Panc1 (cell line): ENCODE measurements around the gene GPR152. TPM values are rescaled to one million over a fixed set of nuclear protein-coding genes. Genes with fewer than 3 reads are reported as not detected.

Experiments
- ATAC-seq: fragments of 200-7000 bp; cut with Tn5 transposase; 2 replicates; pipeline ENCODE4 v1.9.1; 2020; ENCODE audit warnings: mild to moderate bottlenecking, moderate library complexity
- BruUV-seq: library from RNA; stranded (reverse); fragments of 400-500 nt; replicated peaks from 2 replicates; lab custom pipeline; 2021; lab: Mats Ljungman, UMichigan
- CTCF ChIA-PET: fragments of 300-600 bp; sonication (Branson Sonifier 250); formaldehyde crosslinking; loops from one replicate; lab custom pipeline; 2022; ENCODE audit warnings: antibody characterized with exemption; lab: Charles Lee
- POLR2A ChIA-PET: fragments of 300-600 bp; sonication (Branson Sonifier 250); formaldehyde crosslinking; loops from one replicate; lab custom pipeline; 2022; ENCODE audit warnings: antibody characterized with exemption; lab: Charles Lee
- DNase-seq: peaks from one replicate; pipeline ENCODE4 v3.0.0-alpha.2; 2010; ENCODE audit warnings: low read depth, low spot score
- H3K27ac ChIP-seq: 2 replicates; pipeline ENCODE4 v1.5.1; 2011; ENCODE audit warnings: mild to moderate bottlenecking, low read length, inconsistent platforms
- H3K27me3 ChIP-seq: fragments of 200-500 bp; sonication (Bioruptor generic); 2 replicates; pipeline ENCODE4 v1.6.0; 2014; ENCODE audit warnings: low read length, inconsistent platforms; ENCODE audit not compliant: control insufficient read depth, insufficient read depth
- H3K36me3 ChIP-seq: fragments of 200-500 bp; sonication (Bioruptor generic); 2 replicates; pipeline ENCODE4 v1.5.1; 2014; ENCODE audit warnings: inconsistent platforms, mild to moderate bottlenecking, low read length, moderate library complexity; ENCODE audit not compliant: control insufficient read depth, insufficient read depth
- H3K4me1 ChIP-seq: 2 replicates; pipeline ENCODE4 v1.5.1; 2011; ENCODE audit warnings: inconsistent platforms, mild to moderate bottlenecking, low read length, moderate library complexity; ENCODE audit not compliant: control insufficient read depth, insufficient read depth
- H3K4me3 ChIP-seq, 2 experiments: 2 replicates each; pipeline ENCODE4 v1.5.1; 2011 to 2012; ENCODE audit warnings: low read depth in 2 of 2, low read length in 2 of 2, mild to moderate bottlenecking in 2 of 2, inconsistent platforms in 1 of 2, moderate library complexity in 1 of 2
- H3K9me3 ChIP-seq: fragments of 200-500 bp; sonication (Bioruptor generic); 2 replicates; pipeline ENCODE4 v1.5.1; 2014; ENCODE audit warnings: low read depth, mild to moderate bottlenecking, inconsistent platforms, low read length, moderate library complexity; ENCODE audit not compliant: control insufficient read depth, insufficient read depth
- POLR2AphosphoS5 ChIP-seq: IDR thresholded peaks from 2 replicates; pipeline ENCODE4 v1.6.1; 2012; ENCODE audit warnings: mild to moderate bottlenecking, low read depth, low read length, moderate library complexity
- REST ChIP-seq, 2 experiments: IDR thresholded peaks; 2 replicates each; pipeline ENCODE4 v1.6.1; 2011 to 2012; ENCODE audit warnings: low read depth in 2 of 2, control low read depth in 1 of 2, low read length in 1 of 2, mild to moderate bottlenecking in 1 of 2, moderate library complexity in 1 of 2; ENCODE audit not compliant: insufficient read depth in 1 of 2
- SIN3A ChIP-seq: IDR thresholded peaks from 2 replicates; pipeline ENCODE4 v1.6.1; 2012; ENCODE audit warnings: low read depth, mild to moderate bottlenecking, low read length, moderate library complexity, borderline replicate concordance; ENCODE audit not compliant: insufficient read depth
- TCF7L2 ChIP-seq: IDR thresholded peaks from 2 replicates; pipeline ENCODE4 v1.6.1; 2011; ENCODE audit warnings: mild to moderate bottlenecking, low read depth, low read length, inconsistent platforms
- in situ Hi-C: cut with HindIII; loops from 2 replicates; pipeline ENCODE4 v1.10.0; 2016; ENCODE audit warnings: low sequenced_read_pairs, low pct_unique_long_range_greater_than_20kb
- intact Hi-C: fragments of 100-400 bp; cut with micrococcal nuclease; formaldehyde crosslinking; loops from one replicate; pipeline ENCODE4 v1.10.0; 2022; ENCODE audit not compliant: unreplicated experiment
- total RNA-seq: library from RNA; stranded (reverse); gene quantifications from one replicate; pipeline ENCODE4 v1.2.1, GENCODE V29; 2021; ENCODE audit not compliant: unreplicated experiment
- TF ChIP-seq, protein P1 (sequence below): fragments of 450-650 bp; IDR thresholded peaks from 2 replicates; pipeline ENCODE4 v1.5.1; 2017; ENCODE audit warnings: mild to moderate bottlenecking

Gene GPR152
- total RNA-seq, 1 experiment from 2014 or later, result not detected

GRCh38 chr11:67499808-67500483 lies 47.4 kb upstream of the GPR152 start:
- Histone ChIP-seq H3K27me3 (no peaks in the 10 kb centered on the region), H3K27ac (no peak overlapping the region), H3K4me3 (no peak overlapping the region), H3K4me1 (peaks cover 3% of the 10 kb centered on the region; the same call in 1 of the 2 replicates), H3K9me3 (no peaks in the 10 kb centered on the region), H3K36me3 (no peaks in the 10 kb centered on the region; the same call in 1 of the 2 replicates)
- BruUV-seq, result no TSS peak
- ATAC-seq (no peak), DNase-seq (no peak)
- TF ChIP-seq POLR2AphosphoS5, result no peak
- TF ChIP-seq TCF7L2, result no peak
- no peak for TF ChIP-seq SIN3A
- no peak for TF ChIP-seq REST (IDR thresholded peaks at IDR 0.05; ENCODE audit: insufficient read depth in 1 of 2, low read depth in 2 of 2, low read length in 1 of 2)
- TF ChIP-seq, protein P1, sequence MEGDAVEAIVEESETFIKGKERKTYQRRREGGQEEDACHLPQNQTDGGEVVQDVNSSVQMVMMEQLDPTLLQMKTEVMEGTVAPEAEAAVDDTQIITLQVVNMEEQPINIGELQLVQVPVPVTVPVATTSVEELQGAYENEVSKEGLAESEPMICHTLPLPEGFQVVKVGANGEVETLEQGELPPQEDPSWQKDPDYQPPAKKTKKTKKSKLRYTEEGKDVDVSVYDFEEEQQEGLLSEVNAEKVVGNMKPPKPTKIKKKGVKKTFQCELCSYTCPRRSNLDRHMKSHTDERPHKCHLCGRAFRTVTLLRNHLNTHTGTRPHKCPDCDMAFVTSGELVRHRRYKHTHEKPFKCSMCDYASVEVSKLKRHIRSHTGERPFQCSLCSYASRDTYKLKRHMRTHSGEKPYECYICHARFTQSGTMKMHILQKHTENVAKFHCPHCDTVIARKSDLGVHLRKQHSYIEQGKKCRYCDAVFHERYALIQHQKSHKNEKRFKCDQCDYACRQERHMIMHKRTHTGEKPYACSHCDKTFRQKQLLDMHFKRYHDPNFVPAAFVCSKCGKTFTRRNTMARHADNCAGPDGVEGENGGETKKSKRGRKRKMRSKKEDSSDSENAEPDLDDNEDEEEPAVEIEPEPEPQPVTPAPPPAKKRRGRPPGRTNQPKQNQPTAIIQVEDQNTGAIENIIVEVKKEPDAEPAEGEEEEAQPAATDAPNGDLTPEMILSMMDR, result no peak
- CTCF ChIA-PET, result no interaction called here
- in situ Hi-C loops (no loop called here), intact Hi-C loops (no loop called here)
- POLR2A ChIA-PET, result no interaction called here

DNA sequence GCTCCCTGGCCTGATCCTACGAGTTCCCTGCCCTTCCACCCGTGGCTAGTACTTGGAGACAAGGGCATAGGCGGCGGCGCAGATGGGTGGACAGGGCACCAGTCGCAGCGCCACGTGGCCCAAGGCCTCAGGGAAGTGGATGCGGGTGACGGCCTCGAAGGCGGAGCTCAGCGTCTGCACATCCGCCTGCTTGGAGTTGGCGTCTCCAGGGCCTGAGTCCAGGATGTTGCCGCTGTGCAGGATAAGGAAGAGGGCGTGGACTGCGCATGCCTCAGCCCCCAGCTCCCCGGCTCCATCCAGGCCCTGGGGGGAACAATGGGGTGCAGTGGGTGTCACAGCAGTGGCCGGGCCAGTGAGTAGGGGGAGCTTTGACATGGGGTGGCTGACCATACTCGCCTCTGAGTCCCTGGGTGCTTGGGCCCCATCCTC lies 46.0 kb upstream of the GPR152 start:
- TF ChIP-seq, protein P1, result no peak
- TF ChIP-seq SIN3A (no peak), POLR2AphosphoS5 (no peak), TCF7L2 (no peak), REST (IDR thresholded peaks at IDR 0.05; ENCODE audit: insufficient read depth in 1 of 2, low read depth in 2 of 2, low read length in 1 of 2) (no peak)
- ChIA-PET CTCF (no interaction called here), POLR2A (no interaction called here)
- BruUV-seq, result no TSS peak
- DNase-seq, result no peak
- no peak for ATAC-seq
- Histone ChIP-seq H3K4me3 (no peak overlapping the region), H3K27me3 (no peaks in the 10 kb centered on the region), H3K9me3 (no peaks in the 10 kb centered on the region), H3K27ac (no peak overlapping the region), H3K36me3 (no peaks in the 10 kb centered on the region), H3K4me1 (no peaks in the 10 kb centered on the region)
- intact Hi-C loops (no loop called here), in situ Hi-C loops (no loop called here)
